HG02763 (cell line): ENCODE data around the gene STARD9.

Experiments used
- ATAC-seq: cut with Tn5 transposase; IDR thresholded peaks from one replicate; pipeline ENCODE4 v1.9.1; 2021; ENCODE audit warnings: mild to moderate bottlenecking, moderate library complexity; ENCODE audit not compliant: unreplicated experiment

STARD9 gene

DNA sequence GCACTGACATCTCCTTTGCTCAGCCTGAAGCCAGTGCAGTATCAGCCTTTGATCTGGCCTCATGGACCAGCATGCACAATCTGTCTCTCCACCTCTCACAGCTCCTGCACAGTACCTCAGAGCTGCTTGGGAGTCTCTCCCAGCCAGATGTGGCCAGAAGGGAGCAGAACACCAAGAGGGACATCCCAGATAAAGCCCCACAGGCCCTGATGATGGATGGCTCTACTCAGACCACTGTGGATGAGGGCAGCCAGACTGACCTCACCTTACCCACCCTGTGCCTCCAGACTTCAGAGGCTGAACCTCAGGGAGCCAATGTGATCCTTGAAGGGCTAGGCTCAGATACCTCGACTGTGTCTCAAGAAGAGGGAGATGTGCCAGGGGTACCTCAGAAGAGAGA lies 117.1 kb downstream of the STARD9 start:
- ATAC-seq: no peak

GRCh38 chr15:42692997-42693396 lies 117.6 kb downstream of the STARD9 start:
- ATAC-seq: no peak

- no peak for ATAC-seq
These were observed 118.1 kb downstream of the STARD9 start for GRCh38 chr15:42693496-42693895.

- ATAC-seq: no peak
These were observed 118.5 kb downstream of the STARD9 start for GRCh38 chr15:42693942-42694341.

- no peak for ATAC-seq
These were observed 119.0 kb downstream of the STARD9 start for GRCh38 chr15:42694398-42694797.

DNA sequence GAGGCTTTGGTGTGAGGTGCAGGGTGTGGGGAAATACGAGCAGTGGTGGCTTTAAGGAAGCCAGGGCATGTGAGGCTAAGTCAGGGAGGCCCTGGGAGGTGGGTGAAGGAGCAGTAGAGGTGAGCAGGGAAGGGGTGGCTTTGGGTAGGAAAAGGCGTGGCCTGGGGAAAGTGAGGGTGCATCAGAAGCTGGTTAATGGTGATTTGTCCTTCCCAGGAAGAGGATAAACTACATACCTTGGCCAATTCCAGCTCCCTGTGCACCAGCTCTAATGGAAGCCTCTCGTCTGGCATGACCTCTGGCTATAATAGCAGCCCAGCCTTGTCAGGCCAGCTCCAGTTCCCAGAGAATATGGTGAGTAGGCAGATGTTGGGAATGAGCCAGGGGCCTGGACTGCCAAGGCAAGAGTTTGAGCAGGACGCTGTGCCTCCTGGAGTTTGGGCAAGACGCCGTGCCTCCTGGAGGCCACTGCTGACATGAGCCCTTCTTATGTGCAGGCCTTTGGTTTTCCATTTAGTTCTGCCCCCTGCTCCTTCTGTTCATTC lies 120.2 kb downstream of the STARD9 start:
- no peak for ATAC-seq

DNA sequence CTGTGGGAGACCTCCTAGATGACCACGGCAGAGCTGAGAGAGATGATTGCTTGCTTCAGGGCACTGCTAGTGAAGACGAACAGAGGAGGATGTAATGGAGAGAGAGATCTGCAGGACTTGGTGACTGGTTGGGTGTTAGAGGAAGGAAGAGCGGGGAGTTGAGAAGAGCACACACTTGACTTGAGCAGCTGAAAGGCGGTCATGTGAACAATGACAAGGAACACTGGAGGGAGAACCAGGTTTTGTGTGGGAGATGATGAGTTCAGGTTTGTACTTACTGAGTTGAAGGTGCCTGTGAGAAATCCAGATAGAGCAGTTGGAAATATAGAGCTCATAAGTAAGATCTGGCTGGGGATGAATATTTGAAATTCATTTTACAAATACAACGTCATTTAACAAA lies 121.2 kb downstream of the STARD9 start:
- no peak for ATAC-seq

DNA sequence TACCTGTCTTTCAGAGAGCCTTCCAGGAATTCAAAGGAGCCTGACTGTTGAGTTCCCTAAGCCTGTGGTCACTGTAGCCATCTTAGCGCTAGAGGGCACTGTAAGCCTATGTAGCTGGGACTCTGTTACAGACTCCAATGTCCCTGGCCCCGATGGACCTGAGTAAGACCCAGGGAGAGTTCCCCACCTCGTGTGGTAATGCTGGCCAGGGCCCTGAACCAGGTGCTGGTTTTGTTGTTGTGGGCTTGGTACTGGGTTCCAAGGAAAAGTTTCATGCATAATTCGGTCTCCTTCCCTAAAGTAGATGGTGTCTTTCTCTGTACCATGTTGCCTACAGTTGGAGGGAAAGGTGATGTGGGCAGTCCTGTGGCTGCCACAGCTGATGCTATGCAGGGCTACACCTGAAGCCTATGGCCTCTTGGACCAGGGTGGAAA lies 129.1 kb downstream of the STARD9 start:
- no peak for ATAC-seq

DNA sequence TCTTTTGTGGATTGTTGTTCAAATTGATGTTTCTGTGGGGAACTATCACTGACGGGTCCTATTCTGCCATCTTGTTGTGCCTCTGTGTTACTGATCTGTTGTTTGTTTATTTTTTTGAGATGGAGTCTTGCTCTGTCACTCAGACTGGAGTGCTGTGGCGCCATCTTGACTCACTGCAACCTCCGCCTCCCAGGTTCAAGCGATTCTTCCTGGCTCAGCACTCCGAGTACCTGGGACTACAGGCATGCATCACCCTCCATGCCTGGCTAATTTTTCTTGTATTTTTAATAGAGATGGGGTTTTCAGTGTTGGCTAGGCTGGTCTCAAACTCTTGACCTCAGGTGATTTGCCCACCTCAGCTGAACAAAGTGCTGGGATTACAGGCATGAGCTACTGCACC lies 129.9 kb downstream of the STARD9 start:
- ATAC-seq: no peak

DNA sequence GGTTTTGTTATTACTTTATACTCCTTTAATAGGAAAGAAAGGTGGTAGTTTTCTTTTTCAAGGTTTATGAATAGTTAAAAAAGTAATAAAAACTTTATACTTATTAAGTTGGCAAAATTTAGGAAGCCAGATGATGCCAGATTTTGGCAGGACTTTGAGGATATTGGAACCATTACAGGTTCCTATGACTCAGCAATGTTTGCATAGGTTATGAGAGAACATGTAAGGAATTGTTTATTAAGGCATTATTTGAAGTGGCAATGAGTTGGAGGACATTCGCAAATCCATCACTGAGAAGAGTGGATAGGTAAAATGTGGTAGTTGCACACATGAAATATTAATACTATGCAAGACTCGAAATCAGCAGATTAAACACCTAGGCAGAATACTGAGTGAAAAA lies 131.7 kb downstream of the STARD9 start:
- no peak for ATAC-seq

- ATAC-seq: no peak
These were observed 132.6 kb downstream of the STARD9 start for GRCh38 chr15:42707873-42708544.

GRCh38 chr15:42710662-42711061 lies 135.3 kb downstream of the STARD9 start:
- ATAC-seq: no peak

- no peak for ATAC-seq
These were observed 136.3 kb downstream of the STARD9 start for GRCh38 chr15:42711746-42712145.

GRCh38 chr15:42712584-42712983 lies 137.2 kb downstream of the STARD9 start:
- no peak for ATAC-seq

DNA sequence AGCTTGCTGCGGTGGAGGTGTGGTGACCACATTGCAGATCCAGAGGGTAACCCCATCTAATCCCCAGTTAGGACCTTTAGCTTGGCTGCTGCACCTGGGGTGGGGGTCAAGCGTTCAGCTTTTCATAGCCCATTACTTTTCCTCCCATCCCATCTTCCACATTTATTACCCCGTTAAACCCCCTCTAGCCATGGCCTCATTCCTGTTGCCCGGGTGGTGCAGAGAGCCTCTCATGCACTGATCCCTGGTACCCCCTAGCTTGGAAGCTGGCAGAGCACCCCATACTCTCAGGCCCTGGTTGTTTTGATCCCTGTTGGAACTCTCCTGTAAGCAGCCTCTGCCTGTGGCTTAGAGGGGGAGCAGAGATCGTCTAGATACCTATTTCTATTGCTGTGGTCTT lies 140.7 kb downstream of the STARD9 start:
- no peak for ATAC-seq

GRCh38 chr15:42716626-42717025 lies 141.2 kb downstream of the STARD9 start:
- no peak for ATAC-seq

GRCh38 chr15:42719043-42719442 lies 143.6 kb downstream of the STARD9 start:
- no peak for ATAC-seq

- ATAC-seq: no peak
These were observed 144.7 kb downstream of the STARD9 start for GRCh38 chr15:42720071-42720470.

DNA sequence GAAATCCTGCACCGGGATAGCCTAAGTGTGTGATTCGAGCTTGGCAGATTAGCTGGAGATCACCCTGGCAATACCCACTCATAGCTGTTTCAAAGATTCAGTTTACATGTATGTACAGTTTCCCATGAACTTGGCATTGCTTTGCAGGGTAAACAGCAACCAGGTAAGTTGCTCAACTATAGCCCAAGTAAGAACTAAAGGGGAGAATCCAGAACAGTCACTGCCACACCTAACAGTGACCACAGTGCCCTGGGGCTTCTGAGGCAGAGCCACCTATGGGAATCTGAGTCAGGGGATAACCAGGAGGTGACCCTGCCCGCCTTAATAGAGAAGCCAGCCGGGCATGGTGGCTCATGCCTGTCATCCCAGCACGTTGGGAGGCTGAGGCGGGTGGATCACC lies 145.6 kb downstream of the STARD9 start:
- no peak for ATAC-seq

DNA sequence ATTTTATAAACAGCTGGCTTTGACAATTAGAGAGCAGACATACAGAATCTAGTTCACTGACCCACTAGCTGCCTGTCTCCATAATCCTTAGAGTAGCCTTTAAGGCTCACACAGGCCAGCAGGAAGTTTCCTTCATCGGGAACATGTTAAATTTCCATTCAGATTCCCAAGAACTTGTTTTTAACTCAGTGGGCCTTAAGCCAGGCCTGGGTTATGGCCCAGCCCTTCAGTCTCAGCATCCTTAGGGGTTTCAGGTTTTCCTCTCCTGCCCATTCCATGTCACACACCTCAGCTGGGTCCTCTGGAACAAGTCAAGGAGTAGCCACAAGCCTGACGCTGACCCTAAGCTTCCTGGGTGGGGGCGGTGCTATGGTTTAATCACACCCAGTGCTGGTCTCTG lies 146.5 kb downstream of the STARD9 start:
- no peak for ATAC-seq

GRCh38 chr15:42723068-42723467 lies 147.7 kb downstream of the STARD9 start:
- no peak for ATAC-seq

GRCh38 chr15:42724276-42724675 lies 148.9 kb downstream of the STARD9 start:
- no peak for ATAC-seq

GRCh38 chr15:42725331-42725903 lies 150.0 kb downstream of the STARD9 start:
- no peak for ATAC-seq
